Neural cell (in vitro differentiated cells): ENCODE results near the gene TYSND1. TPM values are rescaled to one million over a fixed set of nuclear protein-coding genes. Genes with fewer than 3 reads are reported as not detected.

Source experiments
- H2AFZ ChIP-seq: fragments of 200-600, 300-800 bp; sonication (generic), shearing (Covaris generic); 2 replicates; pipeline ENCODE4 v1.6.0; 2014; ENCODE audit warnings: low read depth, mild to moderate bottlenecking, antibody characterized with exemption, low read length, moderate library complexity
- H3F3A ChIP-seq: fragments of 200-600 bp; shearing (Covaris generic); 2 replicates; pipeline ENCODE4 v1.6.1; 2016; ENCODE audit warnings: mild to moderate bottlenecking, moderate library complexity, mixed read lengths, antibody characterized with exemption, low read length; ENCODE audit not compliant: insufficient read depth, poor library complexity, severe bottlenecking
- H3K27ac ChIP-seq: fragments of 200-600, 300-800 bp; sonication (generic), shearing (Covaris generic); 2 replicates; pipeline ENCODE4 v1.5.1; 2014; ENCODE audit warnings: mild to moderate bottlenecking, low read length, moderate library complexity
- H3K27me3 ChIP-seq: fragments of 300-800, 200-600 bp; sonication (generic), shearing (Covaris generic); 2 replicates; pipeline ENCODE4 v1.6.0; 2014; ENCODE audit warnings: mild to moderate bottlenecking, low read depth, low read length, moderate library complexity; ENCODE audit not compliant: insufficient read depth
- H3K36me3 ChIP-seq: fragments of 300-800, 200-600 bp; sonication (generic), shearing (Covaris generic); 2 replicates; pipeline ENCODE4 v1.5.1; 2014; ENCODE audit warnings: mild to moderate bottlenecking, antibody characterized with exemption, low read length, moderate library complexity; ENCODE audit not compliant: insufficient read depth
- H3K4me2 ChIP-seq: fragments of 300-800, 200-600 bp; sonication (generic), shearing (Covaris generic); 2 replicates; pipeline ENCODE4 v1.6.0; 2014; ENCODE audit warnings: mild to moderate bottlenecking, low read length
- H3K4me3 ChIP-seq: fragments of 300-800, 200-600 bp; sonication (generic), shearing (Covaris generic); 2 replicates; pipeline ENCODE4 v1.5.1; 2014; ENCODE audit warnings: mild to moderate bottlenecking, low read length, moderate library complexity
- H3K79me2 ChIP-seq: fragments of 200-600 bp; shearing (Covaris generic); replicated peaks from 2 replicates; pipeline ENCODE4 v1.6.0; 2014; ENCODE audit warnings: mild to moderate bottlenecking, low read length, moderate library complexity; ENCODE audit not compliant: insufficient read depth
- H3K9ac ChIP-seq: fragments of 300-800, 200-600 bp; sonication (generic), shearing (Covaris generic); 2 replicates; pipeline ENCODE4 v1.6.1; 2016; ENCODE audit warnings: mild to moderate bottlenecking, low read length, mixed read lengths
- H3K9me2 ChIP-seq: fragments of 200-600 bp; shearing (Covaris generic); 2 replicates; pipeline ENCODE4 v1.6.1; 2016; ENCODE audit warnings: mild to moderate bottlenecking, low read length, mixed read lengths; ENCODE audit not compliant: insufficient read depth
- H3K9me3 ChIP-seq: fragments of 200-600, 300-800 bp; sonication (generic), shearing (Covaris generic); 2 replicates; pipeline ENCODE4 v1.6.1; 2016; ENCODE audit warnings: mild to moderate bottlenecking, mixed run types, low read length, moderate library complexity, mixed read lengths
- H4K20me1 ChIP-seq: fragments of 200-600 bp; shearing (Covaris generic); 2 replicates; pipeline ENCODE4 v1.6.1; 2016; ENCODE audit warnings: mild to moderate bottlenecking, mixed run types; ENCODE audit not compliant: insufficient read depth
- EP300 ChIP-seq: fragments of 450-650 bp; conservative IDR thresholded peaks from 2 replicates; pipeline ENCODE4 v1.6.1; 2014; ENCODE audit warnings: antibody characterized with exemption, mild to moderate bottlenecking, moderate library complexity; ENCODE audit not compliant: poor library complexity, severe bottlenecking
- EZH2 ChIP-seq: fragments of 200-600, 300-800 bp; shearing (Covaris generic), sonication (generic); IDR thresholded peaks from 2 replicates; pipeline ENCODE4 v1.6.1; 2014; ENCODE audit warnings: antibody characterized with exemption, low read length, borderline replicate concordance, mild to moderate bottlenecking; ENCODE audit not compliant: insufficient read depth, poor library complexity, severe bottlenecking
- MXI1 ChIP-seq: fragments of 450-650 bp; conservative IDR thresholded peaks from 2 replicates; pipeline ENCODE4 v1.6.1; 2014; ENCODE audit warnings: antibody characterized with exemption, mild to moderate bottlenecking; ENCODE audit not compliant: poor library complexity, severe bottlenecking
- POLR2AphosphoS5 ChIP-seq: IDR thresholded peaks from 2 replicates; pipeline ENCODE4 v1.6.1; 2012
- RAD21 ChIP-seq: fragments of 450-650 bp; conservative IDR thresholded peaks from 2 replicates; pipeline ENCODE4 v1.6.1; 2014; ENCODE audit warnings: antibody characterized with exemption, mild to moderate bottlenecking, moderate library complexity
- REST ChIP-seq: IDR thresholded peaks from 2 replicates; pipeline ENCODE4 v1.6.1; 2012; ENCODE audit warnings: borderline replicate concordance
- SMC3 ChIP-seq: fragments of 450-650 bp; conservative IDR thresholded peaks from 2 replicates; pipeline ENCODE4 v1.6.1; 2014; ENCODE audit warnings: antibody characterized with exemption, mild to moderate bottlenecking, moderate library complexity; ENCODE audit not compliant: poor library complexity
- TAF1 ChIP-seq: IDR thresholded peaks from 2 replicates; pipeline ENCODE4 v1.6.1; 2012; ENCODE audit warnings: low read depth
- polyA plus RNA-seq: library from polyadenylated mRNA; depleted of rRNA; stranded (reverse); fragments of >200 nt; gene quantifications from 2 replicates; pipeline ENCODE4 v1.2.3, GENCODE V29; 2014
- TF ChIP-seq, protein P1 (sequence below): fragments of 450-650 bp; IDR thresholded peaks from 2 replicates; pipeline ENCODE4 v1.5.1; 2014; ENCODE audit warnings: antibody characterized with exemption, mild to moderate bottlenecking, moderate library complexity; ENCODE audit not compliant: poor library complexity, severe bottlenecking

The TYSND1 gene
- polyA plus RNA-seq, 1 donor from 2014 or later: 10.3 TPM

GRCh38 chr10:70169011-70169410, 22.5 kb upstream of the TYSND1 start:
- H3K36me3 ChIP-seq: no peaks in the 10 kb centered on the region
- H3K9me3 ChIP-seq: no peaks in the 10 kb centered on the region
- H3K27ac ChIP-seq: no peak overlapping the region
- no peak overlapping the region for H2AFZ ChIP-seq
- H3F3A ChIP-seq: no peaks in the 10 kb centered on the region
- peak overlapping the region; percentile 84 for H3K4me3 ChIP-seq
- H3K27me3 ChIP-seq: no peaks in the 10 kb centered on the region
- H3K4me2 ChIP-seq: peak overlapping the region; percentile 72
- H3K9ac ChIP-seq: peak overlapping the region; percentile 83
- H3K79me2 ChIP-seq: peaks cover 55% of the 10 kb centered on the region
- no peak for TF ChIP-seq POLR2AphosphoS5
- TF ChIP-seq RAD21: no peak
- no peak for TF ChIP-seq MXI1
- no peak for TF ChIP-seq SMC3
- TF ChIP-seq, protein P1, sequence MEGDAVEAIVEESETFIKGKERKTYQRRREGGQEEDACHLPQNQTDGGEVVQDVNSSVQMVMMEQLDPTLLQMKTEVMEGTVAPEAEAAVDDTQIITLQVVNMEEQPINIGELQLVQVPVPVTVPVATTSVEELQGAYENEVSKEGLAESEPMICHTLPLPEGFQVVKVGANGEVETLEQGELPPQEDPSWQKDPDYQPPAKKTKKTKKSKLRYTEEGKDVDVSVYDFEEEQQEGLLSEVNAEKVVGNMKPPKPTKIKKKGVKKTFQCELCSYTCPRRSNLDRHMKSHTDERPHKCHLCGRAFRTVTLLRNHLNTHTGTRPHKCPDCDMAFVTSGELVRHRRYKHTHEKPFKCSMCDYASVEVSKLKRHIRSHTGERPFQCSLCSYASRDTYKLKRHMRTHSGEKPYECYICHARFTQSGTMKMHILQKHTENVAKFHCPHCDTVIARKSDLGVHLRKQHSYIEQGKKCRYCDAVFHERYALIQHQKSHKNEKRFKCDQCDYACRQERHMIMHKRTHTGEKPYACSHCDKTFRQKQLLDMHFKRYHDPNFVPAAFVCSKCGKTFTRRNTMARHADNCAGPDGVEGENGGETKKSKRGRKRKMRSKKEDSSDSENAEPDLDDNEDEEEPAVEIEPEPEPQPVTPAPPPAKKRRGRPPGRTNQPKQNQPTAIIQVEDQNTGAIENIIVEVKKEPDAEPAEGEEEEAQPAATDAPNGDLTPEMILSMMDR: no peak
- no peak for TF ChIP-seq REST
- TF ChIP-seq EP300: no peak
- no peak for TF ChIP-seq EZH2
- no peak for TF ChIP-seq TAF1
- no peaks in the 10 kb centered on the region for H4K20me1 ChIP-seq
- no peaks in the 10 kb centered on the region for H3K9me2 ChIP-seq

GRCh38 chr10:70167246-70167645, 20.7 kb upstream of the TYSND1 start:
- Histone ChIP-seq H3K27ac (no peak overlapping the region), H3K79me2 (peaks cover 66% of the 10 kb centered on the region), H3K27me3 (no peaks in the 10 kb centered on the region), H3K36me3 (no peaks in the 10 kb centered on the region), H3K9ac (no peak overlapping the region), H2AFZ (no peak overlapping the region), H3K4me2 (no peak overlapping the region), H3K9me2 (no peaks in the 10 kb centered on the region), H3K9me3 (no peaks in the 10 kb centered on the region), H4K20me1 (no peaks in the 10 kb centered on the region), H3F3A (no peaks in the 10 kb centered on the region), H3K4me3 (no peak overlapping the region)
- TF ChIP-seq EP300 (no peak), EZH2 (no peak), MXI1 (no peak), POLR2AphosphoS5 (no peak), SMC3 (no peak), TAF1 (no peak), RAD21 (no peak), REST (no peak)
- TF ChIP-seq, protein P1: no peak
